ENCODE data around the gene PROZ.
A peak's percentile ranks its signal among the peaks of the same experiment; 100 is the strongest.

Gene PROZ

DNA sequence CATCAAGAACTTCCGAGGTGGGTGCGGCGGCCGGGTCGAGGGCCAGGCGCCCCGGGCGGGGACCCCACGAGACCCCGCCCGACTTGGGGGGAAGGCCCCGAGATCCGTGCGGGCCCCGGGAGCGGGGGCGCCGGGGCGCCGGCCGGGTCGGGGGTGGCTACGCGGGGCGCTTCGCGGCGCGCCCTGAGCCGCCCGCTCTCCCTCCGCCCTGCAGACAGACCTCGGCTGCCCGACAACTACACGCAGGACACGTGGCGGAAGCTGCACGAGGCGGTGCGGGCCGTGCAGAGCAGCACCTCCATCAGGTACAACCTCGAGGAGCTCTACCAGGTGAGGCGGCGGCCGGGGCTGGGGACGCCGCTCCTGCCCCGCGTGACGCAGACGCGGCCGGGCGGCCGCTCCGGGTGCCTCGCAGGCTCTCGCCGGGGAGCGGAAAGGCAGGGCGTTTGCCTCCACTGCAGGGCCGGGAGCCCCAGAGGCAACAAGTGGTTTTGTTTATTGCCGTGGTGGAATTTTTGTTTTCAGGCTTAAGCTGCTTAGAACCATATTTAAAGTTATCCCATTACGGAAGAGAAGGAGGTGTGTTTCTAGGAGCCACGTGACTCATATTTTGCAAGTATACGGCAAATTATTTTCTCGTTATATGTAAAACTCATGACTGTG, 51.4 kb downstream of the PROZ start:
- in situ Hi-C loops (cut with MboI; ENCODE audit: low pct_unique_long_range_greater_than_20kb, low sequenced_read_pairs, unreplicated experiment): no loop called here
- peak; percentile 21 for TF ChIP-seq CTCF (IDR thresholded peaks at IDR 0.05; ENCODE audit: extremely low read depth, insufficient read depth, missing control alignments)
- peak; percentile 75 for DNase-seq (ENCODE audit: low spot score)

GRCh38 chr13:113210833-113211232, 52.4 kb downstream of the PROZ start:
- no peak for TF ChIP-seq CTCF (IDR thresholded peaks at IDR 0.05; ENCODE audit: extremely low read depth, insufficient read depth, missing control alignments)
- in situ Hi-C loops (cut with MboI; ENCODE audit: low pct_unique_long_range_greater_than_20kb, low sequenced_read_pairs, unreplicated experiment): no loop called here
- no peak for DNase-seq (ENCODE audit: low spot score)

DNA sequence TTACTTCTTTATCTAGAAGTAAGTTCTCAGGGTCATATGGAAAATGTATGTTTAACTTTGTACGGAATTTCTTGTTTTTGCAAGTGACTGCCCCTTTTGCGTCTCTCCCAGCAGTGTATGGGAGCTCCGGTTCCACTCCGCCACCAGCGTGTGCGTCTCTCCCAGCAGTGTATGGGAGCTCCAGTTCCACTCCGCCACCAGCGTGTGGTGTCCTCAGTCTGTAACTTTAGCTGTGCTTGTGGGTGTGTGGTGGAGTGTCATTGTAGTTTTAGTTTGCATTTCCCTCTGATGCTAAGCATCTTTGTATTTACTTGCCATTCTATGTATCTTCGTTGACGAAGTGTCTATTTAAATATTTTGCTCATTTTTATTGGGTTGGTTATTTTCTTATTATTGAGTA, 53.3 kb downstream of the PROZ start:
- in situ Hi-C loops (cut with MboI; ENCODE audit: low pct_unique_long_range_greater_than_20kb, low sequenced_read_pairs, unreplicated experiment): no loop called here
- no peak for TF ChIP-seq CTCF (IDR thresholded peaks at IDR 0.05; ENCODE audit: extremely low read depth, insufficient read depth, missing control alignments)
- no peak for DNase-seq (ENCODE audit: low spot score)

GRCh38 chr13:113216254-113217048, 58.0 kb downstream of the PROZ start:
- in situ Hi-C loops (cut with MboI; ENCODE audit: low pct_unique_long_range_greater_than_20kb, low sequenced_read_pairs, unreplicated experiment): no loop called here
- no peak for TF ChIP-seq CTCF (IDR thresholded peaks at IDR 0.05; ENCODE audit: extremely low read depth, insufficient read depth, missing control alignments)
- peak; percentile 5 for DNase-seq (ENCODE audit: low spot score)

DNA sequence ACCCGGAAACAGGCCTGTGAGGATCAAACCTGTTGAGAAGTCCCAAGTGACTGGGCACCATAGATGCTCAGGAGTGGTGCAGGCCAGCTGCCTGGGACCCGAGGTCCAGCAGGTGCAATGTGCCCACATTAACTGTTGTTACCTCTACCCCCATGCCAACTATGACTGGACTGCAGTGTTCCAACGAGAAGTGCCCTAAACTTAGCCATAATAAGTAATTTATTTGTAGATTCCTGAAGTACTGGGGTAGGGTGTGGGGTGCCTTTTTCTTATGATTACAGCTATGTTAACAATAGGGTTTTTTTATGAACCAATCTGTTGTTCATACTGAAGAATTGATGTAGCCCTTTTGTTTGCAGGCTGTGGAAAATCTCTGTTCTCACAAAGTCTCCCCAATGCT, 60.1 kb downstream of the PROZ start:
- in situ Hi-C loops (cut with MboI; ENCODE audit: low pct_unique_long_range_greater_than_20kb, low sequenced_read_pairs, unreplicated experiment): no loop called here
- TF ChIP-seq CTCF (IDR thresholded peaks at IDR 0.05; ENCODE audit: extremely low read depth, insufficient read depth, missing control alignments): no peak

DNA sequence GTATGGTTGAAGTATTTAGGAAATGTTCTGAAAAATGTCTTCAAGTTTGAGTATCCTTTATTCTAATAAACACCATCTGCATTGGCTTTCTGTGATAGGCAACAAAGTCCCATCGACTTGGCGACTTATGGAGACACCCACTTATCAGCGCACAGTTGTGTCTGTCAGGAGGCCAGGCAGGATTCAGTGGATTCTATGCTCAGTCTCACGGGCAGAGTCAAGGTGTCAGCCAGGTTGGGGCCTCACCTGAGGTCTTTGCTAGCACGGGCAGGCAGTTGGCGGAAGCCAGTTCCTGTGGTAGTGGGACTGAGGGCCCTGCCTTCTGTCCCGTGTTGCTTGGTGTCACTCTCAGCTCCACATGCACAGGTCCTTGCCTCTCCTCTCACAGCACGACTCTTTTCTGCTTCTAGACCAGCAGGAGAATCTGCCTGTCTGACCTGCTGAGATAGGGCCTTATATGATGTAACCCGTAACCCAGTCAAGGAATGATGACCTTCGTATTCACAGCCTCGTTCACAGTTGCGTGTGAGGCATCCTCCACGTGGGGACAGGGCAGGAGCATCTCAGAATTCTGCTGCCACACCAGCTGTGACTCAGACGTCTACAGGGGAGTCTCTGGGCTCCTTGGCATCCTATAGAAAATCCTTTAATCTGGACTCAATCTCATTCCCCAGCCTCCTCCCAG, 61.0 kb downstream of the PROZ start:
- TF ChIP-seq CTCF (IDR thresholded peaks at IDR 0.05; ENCODE audit: extremely low read depth, insufficient read depth, missing control alignments): no peak
- in situ Hi-C loops (cut with MboI; ENCODE audit: low pct_unique_long_range_greater_than_20kb, low sequenced_read_pairs, unreplicated experiment): no loop called here
- DNase-seq (ENCODE audit: low spot score): no peak

More for the DNA sequence above, 60.1 kb downstream of the PROZ start:
- DNase-seq (ENCODE audit: low spot score): no peak
